ENCODE data around the gene MOB2.

DNA sequence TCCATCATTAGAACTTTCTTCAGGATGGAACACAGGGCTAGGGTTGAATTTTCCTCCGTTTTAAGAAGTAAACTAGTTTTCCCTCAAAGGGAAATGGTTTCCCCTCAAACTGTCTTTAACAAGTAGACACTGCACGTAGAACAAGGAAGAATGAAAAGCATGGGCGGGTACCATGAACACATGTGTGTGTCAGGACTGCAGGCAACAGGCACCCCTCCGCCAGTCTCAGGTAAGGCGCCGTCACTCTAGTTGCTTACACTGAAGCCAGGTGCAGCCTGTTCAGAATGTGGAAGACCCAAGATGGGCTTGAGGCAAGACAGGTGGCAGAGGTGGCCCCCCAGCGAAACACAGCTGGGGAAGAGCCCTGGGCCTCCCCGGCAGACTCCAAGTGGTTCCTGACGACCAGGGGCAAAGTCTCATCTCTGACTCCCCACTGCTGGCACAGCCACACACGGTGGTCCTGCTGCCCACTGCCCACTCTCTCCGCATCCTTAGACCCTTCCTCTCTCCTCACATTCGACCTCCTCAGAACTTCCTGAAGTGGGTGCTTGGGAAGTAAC lies 25.4 kb upstream of the MOB2 start:
- TF ChIP-seq, protein P1, sequence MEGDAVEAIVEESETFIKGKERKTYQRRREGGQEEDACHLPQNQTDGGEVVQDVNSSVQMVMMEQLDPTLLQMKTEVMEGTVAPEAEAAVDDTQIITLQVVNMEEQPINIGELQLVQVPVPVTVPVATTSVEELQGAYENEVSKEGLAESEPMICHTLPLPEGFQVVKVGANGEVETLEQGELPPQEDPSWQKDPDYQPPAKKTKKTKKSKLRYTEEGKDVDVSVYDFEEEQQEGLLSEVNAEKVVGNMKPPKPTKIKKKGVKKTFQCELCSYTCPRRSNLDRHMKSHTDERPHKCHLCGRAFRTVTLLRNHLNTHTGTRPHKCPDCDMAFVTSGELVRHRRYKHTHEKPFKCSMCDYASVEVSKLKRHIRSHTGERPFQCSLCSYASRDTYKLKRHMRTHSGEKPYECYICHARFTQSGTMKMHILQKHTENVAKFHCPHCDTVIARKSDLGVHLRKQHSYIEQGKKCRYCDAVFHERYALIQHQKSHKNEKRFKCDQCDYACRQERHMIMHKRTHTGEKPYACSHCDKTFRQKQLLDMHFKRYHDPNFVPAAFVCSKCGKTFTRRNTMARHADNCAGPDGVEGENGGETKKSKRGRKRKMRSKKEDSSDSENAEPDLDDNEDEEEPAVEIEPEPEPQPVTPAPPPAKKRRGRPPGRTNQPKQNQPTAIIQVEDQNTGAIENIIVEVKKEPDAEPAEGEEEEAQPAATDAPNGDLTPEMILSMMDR (IDR thresholded peaks at IDR 0.05; ENCODE audit: insufficient read depth, low read depth, low read length), result no peak
- TF ChIP-seq EZH2 (IDR thresholded peaks at IDR 0.05; ENCODE audit: insufficient read depth, low read length), result no peak
